Type B pancreatic cell (in vitro differentiated cells): ENCODE measurements around the gene GNB4. TPM values are rescaled to one million over a fixed set of nuclear protein-coding genes. Genes with fewer than 3 reads are reported as not detected.
A peak's percentile ranks its signal among the peaks of the same experiment; 100 is the strongest.

Experiments used
- DNase-seq: peaks from one replicate; pipeline ENCODE4 v3.0.0; 2021; ENCODE audit warnings: mixed read lengths; ENCODE audit not compliant: unreplicated experiment; ENCODE audit errors: extremely low spot score
- H3K27ac Mint-ChIP-seq: 2 replicates; pipeline ENCODE4 v1.8.0; 2021; ENCODE audit warnings: mild to moderate bottlenecking, mixed read lengths
- H3K27me3 Mint-ChIP-seq: 2 replicates; pipeline ENCODE4 v1.8.0; 2021; ENCODE audit warnings: mixed read lengths
- H3K36me3 Mint-ChIP-seq: 2 replicates; pipeline ENCODE4 v1.8.0; 2021; ENCODE audit warnings: mixed read lengths
- H3K4me1 Mint-ChIP-seq: one replicate; pipeline ENCODE4 v1.8.0; 2021; ENCODE audit warnings: mixed read lengths; ENCODE audit not compliant: unreplicated experiment
- H3K4me3 Mint-ChIP-seq: 2 replicates; pipeline ENCODE4 v1.8.0; 2021; ENCODE audit warnings: mild to moderate bottlenecking, mixed read lengths
- H3K9me3 Mint-ChIP-seq: 2 replicates; pipeline ENCODE4 v1.8.0; 2021; ENCODE audit warnings: mixed read lengths
- total RNA-seq: library from RNA; stranded (reverse); gene quantifications from 2 replicates; pipeline ENCODE4 v1.2.1, GENCODE V29; 2021; ENCODE audit warnings: low replicate concordance
- TF ChIP-seq, protein P1 (sequence below): fragments of 200-600 bp; sonication (generic); conservative IDR thresholded peaks from 2 replicates; pipeline ENCODE4 v1.5.0; 2021; ENCODE audit warnings: antibody characterized with exemption, mild to moderate bottlenecking

The GNB4 gene
- total RNA-seq, 1 donor from 2014 or later, result 26.8 TPM

DNA sequence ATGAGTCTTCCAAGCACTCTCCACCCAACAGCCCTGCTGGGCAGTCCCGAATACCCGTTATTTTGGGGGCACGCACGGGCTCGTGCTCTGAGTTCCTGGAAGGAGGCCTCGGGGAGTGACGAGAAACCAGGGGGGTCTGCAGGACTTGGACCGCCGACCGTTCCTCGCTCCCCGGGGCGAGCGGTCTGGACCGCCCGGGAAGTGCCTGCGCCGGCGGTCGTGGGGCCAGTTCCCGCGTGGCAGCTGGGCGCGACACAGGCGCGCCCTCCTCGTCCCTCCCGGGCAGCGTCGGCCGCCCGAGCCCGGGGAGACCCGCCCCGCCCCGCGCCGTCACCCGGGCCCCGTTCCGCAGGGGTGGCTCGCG, 387 bp downstream of the GNB4 start:
- H3K4me3 Mint-ChIP-seq, result peak overlapping the region; percentile 92
- H3K27ac Mint-ChIP-seq, result peak overlapping the region; percentile 94

DNA sequence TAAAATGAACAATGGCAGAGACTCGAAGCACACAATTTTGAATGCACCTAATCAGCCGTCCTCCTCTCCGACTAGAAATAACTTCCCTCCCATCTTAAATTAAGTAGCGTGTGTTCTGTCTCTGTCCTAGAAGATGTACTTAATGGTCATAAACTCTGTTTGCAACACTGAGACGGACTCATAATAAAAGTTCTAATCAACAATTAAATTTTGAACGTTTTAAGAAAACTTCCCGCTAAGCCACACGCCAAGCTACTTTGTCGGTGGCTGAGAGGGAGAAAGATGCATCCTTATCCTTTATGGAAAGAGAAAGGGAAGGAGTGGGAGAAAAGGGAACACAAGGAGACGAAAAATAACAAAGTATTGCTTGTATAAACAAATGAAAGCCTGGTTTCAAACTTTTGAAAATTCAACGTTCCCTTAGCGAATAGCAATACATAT, 989 bp downstream of the GNB4 start:
- no peaks in the 10 kb centered on the region for H3K9me3 Mint-ChIP-seq
- peak overlapping the region; percentile 94 for H3K27ac Mint-ChIP-seq
- no peak for DNase-seq
- TF ChIP-seq, protein P1, sequence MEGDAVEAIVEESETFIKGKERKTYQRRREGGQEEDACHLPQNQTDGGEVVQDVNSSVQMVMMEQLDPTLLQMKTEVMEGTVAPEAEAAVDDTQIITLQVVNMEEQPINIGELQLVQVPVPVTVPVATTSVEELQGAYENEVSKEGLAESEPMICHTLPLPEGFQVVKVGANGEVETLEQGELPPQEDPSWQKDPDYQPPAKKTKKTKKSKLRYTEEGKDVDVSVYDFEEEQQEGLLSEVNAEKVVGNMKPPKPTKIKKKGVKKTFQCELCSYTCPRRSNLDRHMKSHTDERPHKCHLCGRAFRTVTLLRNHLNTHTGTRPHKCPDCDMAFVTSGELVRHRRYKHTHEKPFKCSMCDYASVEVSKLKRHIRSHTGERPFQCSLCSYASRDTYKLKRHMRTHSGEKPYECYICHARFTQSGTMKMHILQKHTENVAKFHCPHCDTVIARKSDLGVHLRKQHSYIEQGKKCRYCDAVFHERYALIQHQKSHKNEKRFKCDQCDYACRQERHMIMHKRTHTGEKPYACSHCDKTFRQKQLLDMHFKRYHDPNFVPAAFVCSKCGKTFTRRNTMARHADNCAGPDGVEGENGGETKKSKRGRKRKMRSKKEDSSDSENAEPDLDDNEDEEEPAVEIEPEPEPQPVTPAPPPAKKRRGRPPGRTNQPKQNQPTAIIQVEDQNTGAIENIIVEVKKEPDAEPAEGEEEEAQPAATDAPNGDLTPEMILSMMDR, result no peak
- peaks cover 4% of the 10 kb centered on the region for H3K36me3 Mint-ChIP-seq
- H3K27me3 Mint-ChIP-seq, result peaks cover 26% of the 10 kb centered on the region
- peak overlapping the region; percentile 92 for H3K4me3 Mint-ChIP-seq
- peaks cover 29% of the 10 kb centered on the region for H3K4me1 Mint-ChIP-seq

More for the DNA sequence above, 387 bp downstream of the GNB4 start:
- peak; percentile 71 for DNase-seq
- TF ChIP-seq, protein P1, result peak; percentile 22
- peaks cover 31% of the 10 kb centered on the region for H3K27me3 Mint-ChIP-seq
- peaks cover 4% of the 10 kb centered on the region for H3K36me3 Mint-ChIP-seq
- peaks cover 29% of the 10 kb centered on the region for H3K4me1 Mint-ChIP-seq
- no peaks in the 10 kb centered on the region for H3K9me3 Mint-ChIP-seq

DNA sequence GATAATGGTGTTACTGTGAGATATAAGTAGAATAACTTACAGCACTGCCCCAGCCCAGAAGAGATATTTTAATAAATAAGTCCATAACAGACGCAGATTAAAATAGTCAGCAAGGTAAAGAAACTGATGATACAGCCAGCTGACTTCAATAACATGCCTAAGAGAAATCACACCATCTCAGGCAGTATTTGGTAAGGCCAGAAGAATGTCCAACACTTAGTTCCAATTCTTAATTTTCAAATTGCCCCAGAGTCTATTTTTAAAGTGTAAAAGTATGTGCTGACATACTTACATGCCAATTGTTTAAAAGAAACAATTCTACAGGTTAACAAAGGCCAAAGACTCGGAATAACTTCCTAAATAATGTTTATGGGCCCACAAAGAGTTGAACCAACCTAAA, 1.6 kb downstream of the GNB4 start:
- H3K4me1 Mint-ChIP-seq, result peaks cover 29% of the 10 kb centered on the region
- no peak for DNase-seq

DNA sequence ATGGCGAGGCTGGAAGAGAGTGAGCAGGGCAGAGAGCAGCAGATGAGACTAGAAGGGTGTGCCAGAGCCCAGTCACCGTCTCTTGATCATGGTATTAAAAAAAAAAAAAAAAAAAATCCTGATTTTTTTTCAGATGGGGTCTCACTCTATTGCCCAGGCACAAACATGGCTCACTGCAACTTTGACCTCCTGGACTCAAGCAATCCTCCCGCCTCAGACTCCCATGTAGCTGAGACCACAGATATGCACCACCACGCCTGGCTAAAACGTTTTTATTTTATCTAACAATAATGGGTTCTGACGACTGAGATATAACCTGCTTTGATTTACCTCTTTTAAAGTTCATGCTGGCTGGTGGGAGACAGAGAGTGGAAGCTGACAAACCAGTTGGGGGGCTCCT, 4.0 kb downstream of the GNB4 start:
- no peak for DNase-seq
- TF ChIP-seq, protein P1, result no peak
- H3K27ac Mint-ChIP-seq, result no peak overlapping the region
- peaks cover 23% of the 10 kb centered on the region for H3K4me1 Mint-ChIP-seq
- H3K9me3 Mint-ChIP-seq, result no peaks in the 10 kb centered on the region
- H3K27me3 Mint-ChIP-seq, result peaks cover 13% of the 10 kb centered on the region
- peaks cover 4% of the 10 kb centered on the region for H3K36me3 Mint-ChIP-seq
- no peak overlapping the region for H3K4me3 Mint-ChIP-seq

More for the DNA sequence above, 1.6 kb downstream of the GNB4 start:
- TF ChIP-seq, protein P1, result no peak
- H3K36me3 Mint-ChIP-seq, result peaks cover 4% of the 10 kb centered on the region
- peaks cover 26% of the 10 kb centered on the region for H3K27me3 Mint-ChIP-seq
- no peaks in the 10 kb centered on the region for H3K9me3 Mint-ChIP-seq
- H3K27ac Mint-ChIP-seq, result peak overlapping the region; percentile 94
- H3K4me3 Mint-ChIP-seq, result peak overlapping the region; percentile 92

DNA sequence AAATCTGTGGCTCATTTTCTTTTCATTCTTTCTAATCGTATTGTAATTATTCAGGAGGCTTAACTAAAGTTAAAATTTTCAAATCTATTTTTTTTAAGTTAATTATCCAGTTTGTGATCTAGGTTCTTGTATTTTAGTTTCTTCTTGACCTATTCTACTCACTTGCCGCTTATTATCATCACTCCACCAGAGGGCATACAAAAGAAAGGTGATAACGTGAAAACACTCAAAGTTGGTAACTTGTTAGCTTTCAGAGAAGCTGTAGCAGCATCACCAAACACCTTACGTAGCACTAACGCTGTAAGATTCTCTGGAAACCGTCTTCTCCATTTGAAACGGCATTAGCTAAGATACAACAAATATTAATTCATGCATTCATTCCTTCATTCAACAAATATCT, 4.8 kb downstream of the GNB4 start:
- no peak for DNase-seq
- Mint-ChIP-seq H3K4me3 (no peak overlapping the region), H3K36me3 (peaks cover 4% of the 10 kb centered on the region), H3K27ac (no peak overlapping the region), H3K27me3 (peaks cover 13% of the 10 kb centered on the region), H3K4me1 (peaks cover 18% of the 10 kb centered on the region), H3K9me3 (no peaks in the 10 kb centered on the region)
- TF ChIP-seq, protein P1, result peak; percentile 64

DNA sequence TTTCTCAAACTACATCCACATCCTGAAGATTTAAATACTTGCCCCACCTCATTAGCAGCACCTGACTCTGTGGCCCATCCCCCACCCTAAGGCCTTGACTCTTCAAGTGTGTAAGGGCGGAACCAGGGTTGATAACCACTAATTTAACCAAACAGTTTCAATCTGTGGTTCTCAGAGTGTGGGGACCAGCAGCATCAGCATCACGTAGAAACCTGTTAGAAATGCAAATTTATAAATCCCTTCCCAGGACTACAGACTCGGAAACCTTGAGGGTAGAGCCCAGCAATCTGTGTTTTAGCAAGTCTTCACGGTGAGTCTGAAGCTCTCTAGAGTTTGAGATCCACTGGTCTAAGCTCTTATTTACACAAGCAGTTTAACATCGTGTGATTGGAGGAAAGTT, 12.4 kb downstream of the GNB4 start:
- no peaks in the 10 kb centered on the region for H3K27me3 Mint-ChIP-seq
- H3K27ac Mint-ChIP-seq, result no peak overlapping the region
- peaks cover 10% of the 10 kb centered on the region for H3K4me1 Mint-ChIP-seq
- no peak for DNase-seq
- H3K36me3 Mint-ChIP-seq, result no peaks in the 10 kb centered on the region
- H3K9me3 Mint-ChIP-seq, result no peaks in the 10 kb centered on the region
- H3K4me3 Mint-ChIP-seq, result no peak overlapping the region
- TF ChIP-seq, protein P1, result no peak
